H1 (cell line): ENCODE measurements around the gene DAO. TPM values are rescaled to one million over a fixed set of nuclear protein-coding genes. Genes with fewer than 3 reads are reported as not detected.

Experiments used
- CTCF ChIA-PET: fragments of 300-600 bp; sonication (Branson Sonifier 250); formaldehyde crosslinking; loops from one replicate; lab custom pipeline; 2021; ENCODE audit not compliant: partially characterized antibody; lab: Charles Lee
- POLR2A ChIA-PET: fragments of 300-600 bp; sonication (Branson Sonifier 250); formaldehyde crosslinking; loops from one replicate; lab custom pipeline; 2021; ENCODE audit warnings: inconsistent platforms; ENCODE audit not compliant: partially characterized antibody; lab: Charles Lee
- DNase-seq, 2 experiments: peaks; one replicate each; pipeline versions ENCODE4 v3.0.0 to v3.0.0-alpha.2; 2010 to 2022; ENCODE audit warnings: low spot score in 2 of 2, low read depth in 1 of 2, mixed read lengths in 1 of 2
- FAIRE-seq: peaks from 2 replicates; lab custom pipeline; 2011; peaks lifted over from hg19 to GRCh38; lab: Jason Lieb, UNC
- H2AFZ ChIP-seq: 2 replicates; pipeline ENCODE4 v1.8.1; 2012; ENCODE audit warnings: low read length, inconsistent platforms
- H2AK5ac ChIP-seq: 2 replicates; pipeline ENCODE4 v1.6.1; 2013; ENCODE audit warnings: low read depth, low read length
- H2BK120ac ChIP-seq: replicated peaks from 2 replicates; pipeline ENCODE3; 2013; ENCODE audit warnings: low read depth, low read length, inconsistent platforms
- H2BK12ac ChIP-seq: 2 replicates; pipeline ENCODE4 v1.6.1; 2013; ENCODE audit warnings: low read depth, low read length
- H2BK15ac ChIP-seq: 2 replicates; pipeline ENCODE4 v1.6.1; 2013; ENCODE audit warnings: low read length
- H2BK20ac ChIP-seq: 2 replicates; pipeline ENCODE4 v1.6.1; 2013; ENCODE audit warnings: low read length
- H2BK5ac ChIP-seq: 2 replicates; pipeline ENCODE4 v1.6.1; 2013; ENCODE audit warnings: low read depth, low read length
- H3K14ac ChIP-seq: 2 replicates; pipeline ENCODE4 v1.6.1; 2013; ENCODE audit warnings: inconsistent platforms; ENCODE audit not compliant: insufficient read length
- H3K18ac ChIP-seq: 2 replicates; pipeline ENCODE4 v1.6.1; 2013; ENCODE audit warnings: low read length; ENCODE audit errors: extremely low read depth
- H3K23ac ChIP-seq: 2 replicates; pipeline ENCODE4 v1.6.1; 2013; ENCODE audit warnings: inconsistent platforms; ENCODE audit not compliant: insufficient read length
- H3K23me2 ChIP-seq: 2 replicates; pipeline ENCODE4 v1.6.1; 2013; ENCODE audit warnings: low read depth, low read length
- H3K27ac ChIP-seq: 2 replicates; pipeline ENCODE4 v1.6.1; 2011; ENCODE audit warnings: low read depth, low read length, inconsistent platforms
- H3K27me3 ChIP-seq, 4 experiments: replicated peaks in 1 of 4; 1 replicate in 1 of 4; 2 replicates in 3 of 4; pipeline versions ENCODE4 v1.6.1 to v1.8.1; 2011 to 2013; ENCODE audit warnings: low read length in 3 of 4, mild to moderate bottlenecking in 3 of 4, inconsistent platforms in 2 of 4, mixed read lengths in 2 of 4, moderate library complexity in 1 of 4; ENCODE audit not compliant: control insufficient read depth in 3 of 4, insufficient read depth in 3 of 4; ENCODE audit errors: extremely low read depth in 1 of 4
- H3K36me3 ChIP-seq, 4 experiments: 2 replicates each; pipeline versions ENCODE4 v1.6.1 to v1.8.1; 2011 to 2013; ENCODE audit warnings: mild to moderate bottlenecking in 4 of 4, low read length in 3 of 4, moderate library complexity in 2 of 4, control low read depth in 1 of 4, inconsistent platforms in 1 of 4; ENCODE audit not compliant: insufficient read depth in 4 of 4, control insufficient read depth in 2 of 4
- H3K4ac ChIP-seq: replicated peaks from 2 replicates; pipeline ENCODE3; 2013; ENCODE audit warnings: low read length, low read depth, mixed read lengths, inconsistent platforms; ENCODE audit not compliant: insufficient read length
- H3K4me1 ChIP-seq, 4 experiments: replicated peaks in 1 of 4; 1 replicate in 1 of 4; 2 replicates in 3 of 4; pipeline versions ENCODE4 v1.6.1 to v1.8.1; 2011 to 2013; ENCODE audit warnings: low read length in 3 of 4, inconsistent platforms in 2 of 4, mixed read lengths in 1 of 4; ENCODE audit not compliant: insufficient read depth in 4 of 4, control insufficient read depth in 3 of 4
- H3K4me2 ChIP-seq, 2 experiments: 2 replicates each; pipeline versions ENCODE4 v1.6.1 to v1.8.1; 2011 to 2013; ENCODE audit warnings: low read depth in 2 of 2, low read length in 2 of 2, control low read depth in 1 of 2, inconsistent platforms in 1 of 2, mild to moderate bottlenecking in 1 of 2; ENCODE audit not compliant: insufficient read depth in 1 of 2
- H3K4me3 ChIP-seq, 4 experiments: fragments of 200-600, 300-600 bp in 1 of 4; sonication (generic), shearing (Covaris generic), sonication (Bioruptor Twin) in 1 of 4; 2 replicates each; pipeline versions ENCODE4 v1.5.1 to v1.8.1; 2011 to 2016; ENCODE audit warnings: low read length in 4 of 4, low read depth in 3 of 4, control low read depth in 2 of 4, inconsistent platforms in 2 of 4, mild to moderate bottlenecking in 2 of 4, mixed read lengths in 1 of 4, moderate library complexity in 1 of 4; ENCODE audit not compliant: insufficient read depth in 2 of 4; ENCODE audit errors: extremely low read depth in 1 of 4
- H3K56ac ChIP-seq: replicated peaks from 2 replicates; pipeline ENCODE3; 2013; ENCODE audit warnings: low read depth, mild to moderate bottlenecking, mixed read lengths, low read length, inconsistent platforms; ENCODE audit not compliant: insufficient read length
- H3K79me1 ChIP-seq: 2 replicates; pipeline ENCODE4 v1.6.1; 2013; ENCODE audit warnings: low read depth, low read length, control low read depth
- H3K79me2 ChIP-seq, 2 experiments: 2 replicates each; pipeline versions ENCODE4 v1.6.1 to v1.8.1; 2012 to 2013; ENCODE audit warnings: low read length in 2 of 2, mild to moderate bottlenecking in 2 of 2, inconsistent platforms in 1 of 2; ENCODE audit not compliant: insufficient read depth in 2 of 2, control insufficient read depth in 1 of 2
- H3K9ac ChIP-seq, 4 experiments: replicated peaks in 1 of 4; 1 replicate in 1 of 4; 2 replicates in 3 of 4; pipeline versions ENCODE4 v1.6.1 to v1.8.1; 2011 to 2013; ENCODE audit warnings: low read depth in 3 of 4, low read length in 3 of 4, control low read depth in 2 of 4, mild to moderate bottlenecking in 2 of 4, moderate library complexity in 2 of 4, inconsistent platforms in 1 of 4; ENCODE audit errors: extremely low read depth in 1 of 4
- H3K9me3 ChIP-seq, 2 experiments: 2 replicates each; pipeline versions ENCODE4 v1.6.1 to v1.8.1; 2012 to 2013; ENCODE audit warnings: mild to moderate bottlenecking in 2 of 2, moderate library complexity in 2 of 2, control low read depth in 1 of 2, inconsistent platforms in 1 of 2, low read depth in 1 of 2, low read length in 1 of 2, mixed read lengths in 1 of 2; ENCODE audit not compliant: insufficient read depth in 2 of 2
- H4K20me1 ChIP-seq, 2 experiments: replicated peaks in 1 of 2; 2 replicates each; pipeline versions ENCODE3 to v1.8.1; 2011 to 2013; ENCODE audit warnings: inconsistent platforms in 2 of 2, low read length in 2 of 2, mild to moderate bottlenecking in 1 of 2; ENCODE audit not compliant: insufficient read depth in 2 of 2, control insufficient read depth in 1 of 2
- H4K5ac ChIP-seq: 2 replicates; pipeline ENCODE4 v1.6.1; 2013; ENCODE audit warnings: low read length, low read depth, mixed read lengths, inconsistent platforms; ENCODE audit not compliant: insufficient read length
- H4K8ac ChIP-seq: 2 replicates; pipeline ENCODE4 v1.8.0; 2013; ENCODE audit warnings: mild to moderate bottlenecking, moderate library complexity, low read length, inconsistent platforms; ENCODE audit not compliant: insufficient read depth; ENCODE audit errors: extremely low read depth
- H4K91ac ChIP-seq: replicated peaks from 2 replicates; pipeline ENCODE3; 2013; ENCODE audit warnings: low read length, mixed read lengths, inconsistent platforms; ENCODE audit not compliant: insufficient read length
- CEBPB ChIP-seq: IDR thresholded peaks from 2 replicates; pipeline ENCODE4 v1.6.1; 2012; ENCODE audit warnings: low read depth, low read length
- CTBP2 ChIP-seq: IDR thresholded peaks from 2 replicates; pipeline ENCODE4 v1.7.0; 2011; ENCODE audit warnings: borderline replicate concordance, mild to moderate bottlenecking, moderate library complexity, mixed read lengths, low read length; ENCODE audit not compliant: insufficient read depth, insufficient read length
- FOSL1 ChIP-seq: IDR thresholded peaks from 2 replicates; pipeline ENCODE4 v1.6.1; 2011; ENCODE audit warnings: mild to moderate bottlenecking, low read depth, low read length, moderate library complexity; ENCODE audit not compliant: insufficient read depth
- GTF2F1 ChIP-seq: IDR thresholded peaks from 2 replicates; pipeline ENCODE4 v1.6.1; 2012; ENCODE audit warnings: low read depth, low read length, improper control_type of control experiment, borderline replicate concordance
- HDAC6 ChIP-seq: IDR thresholded peaks from one replicate; pipeline ENCODE4 v1.7.1; 2012; ENCODE audit warnings: low read depth, mild to moderate bottlenecking, inconsistent platforms, low read length, moderate library complexity
- NANOG ChIP-seq: IDR thresholded peaks from 2 replicates; pipeline ENCODE4 v1.6.1; 2011; ENCODE audit warnings: low read length, low read depth, mild to moderate bottlenecking, inconsistent platforms; ENCODE audit not compliant: insufficient read depth, poor library complexity, severe bottlenecking
- NRF1 ChIP-seq: IDR thresholded peaks from 2 replicates; pipeline ENCODE4 v1.6.1; 2011; ENCODE audit warnings: mild to moderate bottlenecking, low read depth, low read length, improper control_type of control experiment
- RXRA ChIP-seq: IDR thresholded peaks from 2 replicates; pipeline ENCODE4 v1.6.1; 2011; ENCODE audit warnings: low read depth, mild to moderate bottlenecking, low read length, moderate library complexity; ENCODE audit not compliant: insufficient read depth
- SP2 ChIP-seq: IDR thresholded peaks from 2 replicates; pipeline ENCODE4 v1.6.1; 2012; ENCODE audit warnings: mild to moderate bottlenecking, low read length, inconsistent platforms
- TAF7 ChIP-seq: optimal IDR thresholded peaks from 2 replicates; pipeline ENCODE3; 2011; ENCODE audit warnings: low read depth, mild to moderate bottlenecking, inconsistent platforms, low read length, moderate library complexity, borderline replicate concordance
- YY1 ChIP-seq: IDR thresholded peaks from 2 replicates; pipeline ENCODE4 v1.6.1; 2011; ENCODE audit warnings: low read depth, mild to moderate bottlenecking, low read length
- whole genome bisulfite sequencing, 2 experiments: shearing (Covaris generic) in 1 of 2; methylation state at CpG; one replicate each; pipeline versions ENCODE4 v1.1.6 to v1.1.7; 2013 to 2015; ENCODE audit warnings: low lambda C conversion rate in 2 of 2, mixed read lengths in 2 of 2, inconsistent platforms in 1 of 2, low coverage in 1 of 2, missing lambda C conversion rate in 1 of 2; ENCODE audit not compliant: insufficient replicate concordance in 2 of 2, insufficient coverage in 1 of 2, insufficient read length in 1 of 2; ENCODE audit errors: extremely low coverage in 1 of 2, missing lambda C conversion rate in 1 of 2; 5-methylcytosine and 5-hydroxymethylcytosine counted together
- polyA plus RNA-seq, 7 experiments: library from polyadenylated mRNA; depleted of rRNA in 3 of 7; stranded (reverse) in 5 of 7; unstranded in 2 of 7; fragments of >200 nt in 5 of 7; fragments of 200-250 nt in 2 of 7; gene quantifications; 1 replicate in 5 of 7; 2 replicates in 1 of 7; 4 replicates in 1 of 7; pipeline versions ENCODE4 v1.2.1 to v1.2.3, GENCODE V29; 2011 to 2013; ENCODE audit warnings: missing spikeins in 2 of 7, mixed read lengths in 2 of 7
- total RNA-seq: library from RNA; stranded (reverse); fragmentation: NEBNext Ultra II Directional; extraction: Animal tissue kit (Norgen Biotek cat#: 25700); gene quantifications from 2 replicates; pipeline ENCODE4 v1.2.1, GENCODE V29; 2021

The DAO gene
- total and polyA plus RNA-seq, 2 of the 8 experiments (the other 6 are each of a cell fraction or from before 2014, with no cell fraction given), result not detected

DNA sequence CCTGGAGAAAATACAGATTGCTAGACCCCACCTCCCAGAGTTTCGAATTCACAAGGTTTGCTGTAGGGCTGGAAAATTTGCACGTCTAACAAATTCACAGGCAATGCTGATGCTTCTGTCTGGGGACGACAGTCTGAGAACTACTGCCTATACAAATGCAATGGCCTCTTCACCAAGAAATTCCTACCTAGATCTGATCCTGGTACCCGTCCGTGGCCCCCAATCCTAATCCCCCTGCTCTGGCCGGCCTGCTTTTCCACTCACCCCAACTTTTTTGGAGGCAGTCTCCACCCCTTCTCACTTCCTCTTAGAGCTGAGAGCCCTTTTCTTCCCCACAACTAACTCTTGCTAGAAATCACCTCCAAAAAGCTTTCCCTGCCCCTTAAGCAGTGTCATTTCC is 19.4 kb upstream of the DAO start:
- Histone ChIP-seq H2AFZ (peak overlapping the region; percentile 84; the same call in 1 of the 2 replicates), H3K9ac (no peak overlapping the region), H3K27ac (no peak overlapping the region), H3K56ac (no peak overlapping the region), H2BK20ac (no peak overlapping the region), H2BK5ac (no peak overlapping the region), H3K4me2 (no peak overlapping the region), H4K20me1 (peaks cover 2 to 5% of the 10 kb centered on the region in 2 experiments), H3K4me3 (no peak overlapping the region), H3K79me2 (peaks cover 0 to 13% of the 10 kb centered on the region in 2 experiments; a peak in 2 of 4 replicates), H3K23me2 (peaks cover 14% of the 10 kb centered on the region), H3K79me1 (0 out of 2 replicates have a peak, but pooled peaks cover 2% of the 10 kb centered on the region), H3K9me3 (no peaks in the 10 kb centered on the region), H3K18ac (peak overlapping the region; percentile 48; the same call in 1 of the 2 replicates), H3K27me3 (peaks cover 0 to 2% (median 0%) of the 10 kb centered on the region in 4 experiments; a peak in 3 of 7 replicates), H4K8ac (no peak overlapping the region), H4K5ac (no peak overlapping the region), H3K14ac (no peak overlapping the region), H3K4ac (no peak overlapping the region), H2BK120ac (no peak overlapping the region), H2BK12ac (peak overlapping the region; percentile 68; the same call in 1 of the 2 replicates), H4K91ac (no peak overlapping the region), H3K23ac (no peak overlapping the region), H3K36me3 (no peaks in the 10 kb centered on the region), H3K4me1 (peaks cover 4 to 29% (median 18%) of the 10 kb centered on the region in 4 experiments), H2AK5ac (peak overlapping the region; percentile 75; the same call in 1 of the 2 replicates), H2BK15ac (0 out of 2 replicates have a peak overlapping the region, but pooled peaks have one; percentile 88)
- DNase-seq (no peak), FAIRE-seq (no peak)
- ChIA-PET POLR2A (interaction anchor here (0.6 kb wide), 1 partner anchor 298 kb away, joined by 3 read pairs; no protein-coding TSS in a partner anchor), CTCF (interaction anchor here (0.7 to 2.1 kb wide), 5 partner anchors 9 to 103 kb away, joined by 3 to 9 read pairs (median 5); no protein-coding TSS in a partner anchor)
- TF ChIP-seq NANOG (no peak), NRF1 (no peak), RXRA (no peak), CEBPB (no peak), SP2 (no peak), FOSL1 (no peak), YY1 (no peak), HDAC6 (no peak), TAF7 (no peak), GTF2F1 (no peak), CTBP2 (no peak)
- WGBS, 2 experiments, result 55% methylated on average over 6 of the region's 6 CpGs; no CpG with 5 or more reads in 1 of the 2 experiments
